ENCODE data around the gene CLDN10.
"Not testable (repeated sequence)": the region's sequence is repeated elsewhere in the genome, so short reads cannot be mapped to it uniquely, and the experiment has no call there.

CLDN10 gene

DNA sequence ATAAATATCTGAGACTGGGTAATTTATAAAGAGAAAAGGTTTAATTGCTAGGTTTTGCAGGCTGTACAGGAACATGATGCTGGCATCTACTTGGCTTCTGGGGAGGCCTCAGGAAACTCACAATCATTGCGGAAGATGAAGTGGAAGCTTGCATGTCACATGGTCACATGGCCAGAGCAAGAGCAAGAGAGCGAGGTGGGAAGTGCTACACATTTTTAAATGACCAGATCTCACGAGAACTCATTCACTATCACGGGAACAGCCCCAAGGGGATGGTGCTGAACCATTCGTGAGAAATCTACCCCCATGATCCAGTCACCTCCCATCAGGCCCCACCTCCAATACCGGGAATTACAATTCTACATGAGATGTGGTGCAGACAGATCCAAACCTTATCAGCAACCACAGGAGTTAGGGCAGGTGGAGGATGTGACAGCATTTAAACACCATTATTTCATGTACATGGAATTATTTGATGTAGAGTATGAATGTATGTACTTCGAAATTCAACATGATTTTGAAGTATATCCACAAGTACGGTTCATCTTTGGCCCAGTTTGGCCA lies 10.5 kb upstream of the CLDN10 start:
- no peak for DNase-seq (ENCODE audit: low read depth)

DNA sequence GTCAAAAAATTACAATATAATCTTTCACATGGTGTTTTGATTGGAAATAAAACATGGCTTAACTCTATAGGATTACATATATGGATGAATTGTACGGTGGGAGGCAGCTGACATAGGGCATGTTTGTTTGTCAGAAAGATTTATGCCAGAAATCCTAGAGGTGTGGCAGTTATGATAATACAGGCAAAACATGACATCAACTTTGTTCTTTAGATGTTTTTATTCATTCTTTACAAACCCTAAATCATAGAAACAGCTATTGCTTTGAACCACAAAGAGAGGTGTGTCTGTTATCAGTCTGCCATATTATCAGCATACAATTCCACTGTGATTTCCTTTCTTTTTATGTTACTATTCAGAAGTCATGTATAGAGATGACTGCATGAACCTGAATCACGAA lies 8.2 kb upstream of the CLDN10 start:
- no peak for DNase-seq (ENCODE audit: low read depth)

DNA sequence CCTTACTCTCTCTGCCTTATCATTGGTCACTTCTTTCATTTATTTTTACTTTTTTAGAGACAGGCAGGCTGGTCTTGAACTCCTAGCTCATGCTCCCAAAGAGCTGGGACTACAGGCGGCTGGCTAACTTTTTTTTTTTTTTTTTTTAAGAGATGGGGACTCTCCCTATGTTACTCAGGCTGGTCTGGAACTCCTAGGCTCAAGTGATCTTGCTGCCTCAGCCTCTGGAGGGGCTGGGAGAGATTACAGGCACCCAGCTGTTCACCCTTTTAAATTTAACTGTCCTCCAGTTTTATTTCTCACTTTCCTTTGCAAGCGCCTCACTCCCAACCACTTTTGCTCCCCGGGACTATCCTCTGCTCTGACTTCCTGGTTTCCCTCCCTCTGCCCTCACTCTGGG lies 5.6 kb upstream of the CLDN10 start:
- DNase-seq (ENCODE audit: low read depth) = no peak

DNA sequence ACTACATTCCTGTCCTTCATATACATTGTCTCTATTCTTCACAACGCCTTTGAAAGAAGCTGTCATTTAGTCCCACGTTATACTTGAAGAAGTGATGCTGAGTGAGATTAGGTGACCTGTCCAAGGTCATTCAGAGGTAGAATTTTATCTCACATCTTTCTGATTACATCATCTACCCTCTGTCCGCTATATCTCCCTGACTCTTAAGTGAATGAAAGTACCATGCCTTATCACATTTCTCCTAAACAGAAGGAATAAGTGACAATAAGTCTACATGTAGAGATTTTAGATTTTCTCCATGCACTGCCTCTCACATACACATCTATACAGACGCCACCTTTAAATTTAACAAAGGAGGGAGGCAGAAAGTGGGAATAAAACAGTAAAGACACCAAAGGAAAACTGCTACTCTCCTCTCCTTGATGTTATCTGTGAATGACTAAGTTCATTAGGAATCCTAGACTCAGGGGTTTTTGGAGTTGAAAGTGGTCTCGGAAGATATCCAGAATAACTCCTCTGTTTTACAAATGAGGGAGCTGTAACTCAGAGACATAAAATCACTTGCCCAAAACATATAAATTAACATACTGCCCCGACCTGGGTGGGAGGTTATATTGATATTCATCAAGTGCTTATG lies 4.9 kb upstream of the CLDN10 start:
- DNase-seq (ENCODE audit: low read depth) = no peak

DNA sequence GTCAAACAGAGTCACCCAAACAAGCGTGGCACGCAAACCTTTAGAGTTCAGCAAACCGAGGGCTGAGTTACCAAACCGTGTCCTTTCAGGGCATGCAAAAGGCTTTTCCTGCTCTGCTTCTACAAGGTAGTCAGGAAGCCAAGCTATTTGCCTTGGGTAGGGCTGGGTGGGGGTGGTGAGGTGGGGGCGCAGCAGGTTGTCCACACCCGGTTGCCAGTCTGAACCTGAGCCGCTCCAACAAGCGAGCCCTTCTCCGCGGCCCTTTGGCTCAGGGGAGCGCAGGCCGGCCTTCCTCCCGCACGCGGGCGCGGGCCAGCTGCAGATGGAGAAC lies 347 bp upstream of the CLDN10 start:
- no peak for DNase-seq (ENCODE audit: low read depth)

DNA sequence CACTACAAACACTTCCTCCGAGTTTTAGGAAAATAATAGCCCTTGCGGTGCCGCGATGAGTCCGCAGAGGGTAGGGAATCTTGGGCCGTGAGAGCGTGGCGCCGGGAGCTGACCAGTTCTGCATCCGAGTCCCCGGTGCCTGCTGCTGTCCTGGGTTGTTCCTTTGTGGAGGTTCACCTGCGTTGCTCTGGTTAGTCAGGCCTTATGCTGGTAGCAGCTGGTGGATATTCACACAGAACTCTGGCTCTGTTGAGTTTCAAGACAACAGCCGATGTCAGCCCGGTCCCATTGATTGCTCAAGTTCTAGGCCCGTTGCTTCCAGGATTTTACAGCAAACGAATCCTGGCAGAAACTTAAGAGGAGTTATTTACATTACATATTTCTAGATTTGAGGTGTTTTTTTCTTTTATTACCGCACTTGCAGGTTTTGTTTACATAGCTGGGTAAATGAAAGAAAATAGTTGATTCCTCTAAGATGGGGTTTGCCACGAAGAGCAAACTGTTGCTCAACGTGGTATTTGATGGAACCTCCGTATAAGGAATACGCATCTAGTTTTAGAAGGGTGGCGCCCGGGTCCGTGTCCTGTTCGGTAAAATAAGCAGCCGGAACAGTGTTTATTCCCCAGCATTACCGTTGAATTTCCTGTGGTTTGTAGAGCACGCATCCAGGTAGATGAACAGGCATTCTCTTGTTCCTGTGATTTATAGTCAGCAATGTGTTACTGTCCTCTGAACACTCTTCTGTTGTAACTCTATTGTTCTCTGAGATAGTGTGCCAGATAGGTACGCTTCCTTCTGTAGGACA lies 1.3 kb downstream of the CLDN10 start:
- no peak for DNase-seq (ENCODE audit: low read depth)

DNA sequence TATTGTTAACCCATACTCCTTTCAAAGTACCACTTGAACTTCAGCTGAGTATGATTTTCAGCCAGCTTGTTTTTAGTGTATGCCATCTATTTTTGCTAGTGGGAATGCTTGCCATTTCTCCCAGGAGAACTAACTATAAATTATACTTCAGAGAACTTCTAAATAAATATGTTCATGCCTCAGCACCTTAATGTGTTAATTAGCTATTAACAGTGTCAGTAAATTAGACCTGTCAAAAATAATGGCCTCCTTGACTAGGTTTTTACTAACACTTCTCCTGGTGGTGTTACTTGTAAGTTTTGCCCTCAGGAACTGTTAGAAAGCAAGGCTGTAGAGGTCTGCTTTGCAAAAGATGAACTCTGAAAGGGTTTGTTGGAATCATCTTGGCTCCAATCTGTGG lies 4.5 kb downstream of the CLDN10 start:
- DNase-seq (ENCODE audit: low read depth) = no peak

DNA sequence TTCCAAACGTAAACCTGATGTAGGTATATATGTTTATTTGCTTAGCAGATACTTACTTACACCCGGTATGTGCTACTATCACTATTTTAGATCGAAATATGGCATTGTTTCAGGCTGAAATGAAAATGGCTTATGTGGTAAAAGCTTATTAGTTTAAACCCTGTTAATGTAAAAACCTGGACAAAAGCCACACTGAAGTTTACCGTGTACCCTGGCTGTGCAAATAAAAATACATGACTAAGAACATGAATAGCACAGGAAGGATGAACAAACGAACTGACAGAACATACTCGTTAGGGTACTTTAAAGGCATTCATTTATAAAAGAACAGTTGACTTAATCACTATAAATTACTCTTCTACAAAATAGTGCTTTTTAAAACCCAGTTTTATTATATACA lies 6.6 kb downstream of the CLDN10 start:
- DNase-seq (ENCODE audit: low read depth) = no peak

DNA sequence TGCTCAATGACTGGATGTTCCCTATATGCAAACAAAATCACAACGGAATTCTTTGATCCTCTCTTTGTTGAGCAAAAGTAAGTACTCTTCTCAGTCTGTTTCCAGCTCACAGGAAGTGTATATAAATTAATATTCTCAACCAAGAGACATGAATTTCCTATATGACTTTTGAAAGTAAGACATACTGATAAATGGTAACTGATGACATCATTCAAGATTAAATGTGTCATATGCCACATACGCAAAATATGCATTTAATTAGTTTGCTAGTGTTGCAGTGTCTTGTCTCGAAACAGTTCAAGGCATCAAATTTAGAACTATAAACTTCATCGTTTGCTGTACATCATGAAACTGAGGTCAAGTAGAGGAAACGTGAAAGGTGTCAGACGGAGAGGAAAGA lies 7.9 kb downstream of the CLDN10 start:
- no peak for DNase-seq (ENCODE audit: low read depth)

DNA sequence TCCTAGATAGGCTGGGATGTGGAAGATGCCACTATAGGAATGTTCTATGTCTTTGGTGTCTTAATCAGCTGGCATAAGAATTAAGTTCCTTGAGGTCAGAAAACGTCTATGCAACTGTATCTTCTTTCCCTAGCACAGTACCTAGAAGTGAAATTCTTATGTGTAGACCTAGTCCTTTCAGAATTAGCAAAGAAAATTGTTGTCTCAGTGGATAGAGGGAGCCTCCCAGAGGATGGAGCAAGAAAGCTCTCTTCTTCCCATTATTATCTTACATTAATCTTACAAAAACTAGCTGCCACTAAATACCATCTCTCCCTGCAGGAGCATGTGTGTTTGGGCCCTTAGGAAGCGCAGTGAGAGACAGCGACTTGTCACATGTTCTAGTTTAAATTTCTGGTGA lies 11.6 kb downstream of the CLDN10 start:
- no peak for DNase-seq (ENCODE audit: low read depth)

DNA sequence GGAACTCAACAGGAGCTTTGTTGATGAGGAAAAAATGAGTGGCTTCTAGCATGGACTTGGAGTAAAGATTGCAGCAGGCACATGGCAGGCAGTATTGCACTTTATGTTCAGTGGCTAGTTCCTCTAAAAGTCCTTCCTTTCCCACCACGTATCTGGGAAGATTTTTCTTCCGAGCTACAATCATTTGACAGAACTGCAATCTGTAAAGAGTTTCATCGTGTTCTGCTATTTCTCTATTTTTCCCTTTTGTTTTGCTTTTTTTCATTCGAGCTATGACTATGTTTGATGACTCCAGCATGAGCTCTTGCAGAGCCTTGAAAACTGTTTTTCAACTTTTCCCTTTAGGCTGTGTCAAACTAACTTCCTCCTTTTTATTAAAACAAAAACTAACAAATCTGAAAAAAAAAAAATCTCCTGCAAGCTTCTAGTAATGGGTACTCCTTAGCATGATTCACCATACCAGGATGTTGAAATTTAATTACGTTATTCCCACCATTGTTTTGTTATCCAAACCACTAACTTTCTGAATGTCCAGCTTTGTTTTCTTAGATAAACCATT lies 12.3 kb downstream of the CLDN10 start:
- DNase-seq (ENCODE audit: low read depth) = peak; percentile 16

DNA sequence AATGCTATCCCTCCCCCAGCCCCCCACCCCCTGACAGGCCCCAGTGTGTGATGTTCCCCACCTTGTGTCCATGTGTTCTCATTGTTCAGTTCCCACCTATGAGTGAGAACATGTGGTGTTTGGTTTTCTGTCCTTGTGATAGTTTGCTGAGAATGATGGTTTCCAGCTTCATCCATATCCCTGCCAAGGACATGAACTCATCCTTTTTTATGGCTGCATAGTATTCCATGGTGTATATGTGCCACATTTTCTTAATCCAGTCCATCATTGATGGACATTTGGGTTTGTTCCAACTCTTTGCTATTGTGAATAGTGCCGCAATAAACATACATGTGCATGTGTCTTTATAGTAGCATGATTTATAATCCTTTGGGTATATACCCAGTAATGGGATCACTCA lies 13.2 kb downstream of the CLDN10 start:
- not testable (repeated sequence) for DNase-seq (ENCODE audit: low read depth)

DNA sequence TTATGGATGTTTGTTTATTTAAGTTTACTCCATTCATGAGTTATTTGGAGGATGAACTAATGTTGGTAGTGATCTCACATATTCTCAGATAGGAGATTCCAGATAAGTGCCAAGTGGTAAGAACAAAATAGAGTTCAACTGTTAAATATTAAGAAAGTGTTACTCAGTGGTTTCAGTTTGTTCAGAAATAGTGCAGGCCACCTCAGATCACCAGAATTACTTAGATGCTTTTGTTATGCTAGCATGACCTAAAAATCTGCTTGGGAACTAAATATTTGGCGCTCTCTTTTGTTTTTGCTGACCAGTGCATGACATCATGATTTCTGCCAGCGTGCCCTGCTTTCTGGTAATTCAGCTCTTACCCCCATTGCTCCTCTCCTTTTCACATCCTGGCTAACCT lies 15.6 kb downstream of the CLDN10 start:
- no peak for DNase-seq (ENCODE audit: low read depth)

DNA sequence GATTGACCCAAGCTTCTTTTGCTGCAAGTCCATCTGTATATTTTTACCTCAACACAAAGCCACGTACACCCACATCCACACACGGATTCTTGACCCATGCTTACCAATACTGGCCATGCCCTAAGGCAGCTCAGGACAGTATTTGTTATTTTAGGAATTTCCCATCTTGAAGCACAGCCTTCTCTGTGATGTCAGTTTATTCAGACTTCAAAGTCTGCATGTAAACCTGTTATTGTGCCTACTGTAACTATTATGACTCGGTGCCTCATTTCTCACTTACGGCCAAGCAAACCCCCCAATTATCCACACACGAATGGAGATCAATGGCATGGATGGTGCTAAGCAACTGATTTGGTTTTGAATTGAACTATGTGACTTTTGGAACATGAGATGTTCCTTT lies 17.5 kb downstream of the CLDN10 start:
- DNase-seq (ENCODE audit: low read depth) = no peak

DNA sequence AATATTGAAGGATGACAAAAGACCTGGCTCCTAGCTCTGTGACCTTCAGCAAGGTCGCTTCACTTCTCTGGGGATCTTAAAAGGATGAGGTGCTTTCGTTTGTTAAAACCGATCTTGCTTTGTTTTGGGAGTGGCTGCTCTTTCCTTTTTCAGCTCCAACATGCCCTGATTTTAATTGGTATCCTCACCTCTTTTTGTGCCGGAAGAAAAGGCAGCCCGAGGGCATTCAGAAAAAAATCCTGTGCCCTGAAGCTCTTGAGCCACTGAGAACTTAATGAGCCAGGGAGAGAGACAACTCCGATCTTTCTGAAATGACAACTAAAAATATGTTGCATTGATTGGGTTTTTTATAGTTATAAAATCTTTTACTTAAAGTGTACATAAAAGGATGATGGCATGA lies 19.4 kb downstream of the CLDN10 start:
- no peak for DNase-seq (ENCODE audit: low read depth)

DNA sequence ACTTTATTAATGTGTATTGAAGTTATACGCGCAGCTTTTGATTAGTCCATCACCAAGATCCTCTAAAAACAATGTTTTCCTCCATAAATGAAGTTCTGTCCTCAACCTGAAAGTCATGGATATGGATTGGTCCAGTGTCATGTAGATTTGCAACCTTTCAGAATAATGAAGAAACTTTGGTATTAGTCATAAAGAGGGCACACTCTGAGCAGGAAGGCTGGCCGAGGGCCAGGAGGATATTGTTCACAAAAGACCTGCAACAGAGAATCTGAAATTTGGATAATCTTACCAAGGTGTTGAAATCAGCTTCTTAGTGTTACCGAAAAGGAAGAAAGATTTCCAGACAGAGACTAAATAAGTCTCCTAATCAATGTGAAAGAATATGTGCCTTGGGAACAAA lies 20.7 kb downstream of the CLDN10 start:
- no peak for DNase-seq (ENCODE audit: low read depth)

DNA sequence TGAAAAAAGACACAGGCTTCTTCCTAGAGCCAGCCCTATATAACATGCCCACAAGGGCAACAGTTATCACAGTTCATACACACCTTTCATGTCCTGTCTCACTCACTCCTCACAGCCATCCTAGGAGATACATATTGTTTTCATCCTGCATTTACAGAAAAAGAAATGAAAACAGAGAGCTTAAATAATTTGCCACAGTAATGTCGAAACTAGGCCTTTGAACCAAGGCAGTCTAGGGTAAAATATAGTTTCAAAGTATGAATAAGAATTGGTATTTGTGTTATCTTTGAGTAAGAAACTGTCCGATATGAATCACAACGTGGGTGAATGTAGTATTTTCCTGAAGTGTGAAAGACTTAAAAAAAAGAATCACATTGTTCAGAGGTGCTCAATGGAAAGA lies 26.8 kb downstream of the CLDN10 start:
- DNase-seq (ENCODE audit: low read depth) = no peak

DNA sequence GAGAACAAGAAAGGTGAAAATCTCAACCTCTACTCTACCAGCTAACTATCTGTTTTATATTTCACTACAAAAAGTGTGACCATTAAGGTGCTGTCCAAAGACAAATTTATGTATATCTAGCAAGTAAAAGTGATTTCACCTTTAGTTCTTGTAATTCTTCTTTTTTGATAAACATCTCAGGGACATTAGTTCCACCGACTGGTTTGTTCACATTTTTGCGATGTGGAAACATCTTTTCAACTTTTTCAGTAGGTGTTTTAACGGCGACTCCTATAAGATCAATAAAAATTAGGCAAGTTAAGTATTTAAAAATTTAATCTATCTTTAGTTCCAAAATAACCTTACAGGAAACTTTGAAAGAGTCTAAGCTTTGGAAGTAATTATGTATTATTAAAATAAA lies 33.3 kb downstream of the CLDN10 start:
- DNase-seq (ENCODE audit: low read depth) = no peak

DNA sequence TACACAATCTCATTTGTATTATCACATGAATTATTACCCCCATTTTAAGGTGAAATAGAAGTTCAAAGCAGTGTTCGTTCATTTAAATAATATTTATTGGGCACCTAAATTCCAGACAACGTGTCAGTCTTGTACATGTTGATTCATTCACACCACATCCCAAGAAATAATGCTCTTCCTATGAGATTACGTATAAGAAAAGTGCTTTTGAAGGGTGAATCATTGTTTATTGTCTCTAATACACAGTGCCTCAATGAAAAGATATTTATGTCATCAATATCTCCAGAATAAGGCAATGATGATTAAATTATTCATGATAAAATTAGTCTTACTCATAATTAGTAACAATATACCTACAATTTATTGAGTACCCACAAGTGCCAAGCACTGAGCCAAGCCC lies 35.6 kb downstream of the CLDN10 start:
- no peak for DNase-seq (ENCODE audit: low read depth)

DNA sequence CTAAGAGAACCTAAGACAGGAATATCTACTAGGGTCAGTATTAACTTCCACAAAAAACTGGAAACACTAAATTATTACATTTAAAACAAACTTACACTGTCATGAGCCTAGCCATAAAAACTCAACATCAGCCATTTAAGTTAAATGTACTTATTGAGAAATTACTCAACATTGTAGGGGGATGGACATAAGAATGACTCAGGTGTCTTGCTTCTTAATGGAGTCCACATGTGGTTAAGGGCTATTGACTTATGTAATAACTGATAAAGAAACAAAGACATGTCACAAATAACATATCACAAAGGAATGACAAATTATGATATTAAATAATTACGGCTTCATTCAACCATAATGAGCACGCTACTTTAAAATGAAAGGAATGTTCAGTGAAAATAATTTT lies 36.2 kb downstream of the CLDN10 start:
- no peak for DNase-seq (ENCODE audit: low read depth)

DNA sequence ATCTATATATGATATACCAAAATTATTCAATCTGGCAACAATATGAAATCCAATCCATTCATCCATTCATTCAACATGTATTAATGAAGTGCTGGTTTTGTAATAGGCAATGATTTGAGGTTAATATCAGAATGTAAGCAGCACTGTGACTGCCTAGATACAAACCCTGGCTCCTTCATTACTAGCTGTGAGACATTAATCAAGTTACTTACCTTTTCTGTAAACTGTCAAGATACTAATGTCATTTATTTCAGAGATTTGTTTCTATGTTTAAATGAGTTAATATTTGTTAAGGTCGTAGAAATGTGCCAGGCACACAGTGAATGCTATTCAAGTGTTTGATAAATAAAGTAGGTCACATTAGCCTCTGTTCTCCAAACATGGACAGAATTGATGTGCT lies 40.9 kb downstream of the CLDN10 start:
- DNase-seq (ENCODE audit: low read depth) = no peak

DNA sequence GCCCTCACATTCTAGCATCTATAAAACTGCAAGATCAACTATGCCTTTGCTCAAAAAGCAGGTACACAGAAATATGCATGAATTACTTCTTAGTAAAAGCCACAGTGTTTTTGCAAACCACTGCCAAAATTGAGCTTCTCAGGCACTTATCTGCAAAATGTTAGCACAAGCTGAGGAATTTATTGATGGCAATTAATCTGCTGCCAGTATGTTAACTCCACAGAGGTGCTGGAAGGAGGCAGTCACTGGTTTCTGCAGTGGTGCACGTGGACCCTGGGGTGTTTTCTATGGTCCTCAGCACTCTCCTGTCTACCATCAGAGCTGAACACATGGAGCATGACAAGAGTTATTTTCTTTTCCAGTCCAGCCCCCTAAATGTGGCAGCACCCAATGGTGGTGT lies 44.2 kb downstream of the CLDN10 start:
- DNase-seq (ENCODE audit: low read depth) = no peak

DNA sequence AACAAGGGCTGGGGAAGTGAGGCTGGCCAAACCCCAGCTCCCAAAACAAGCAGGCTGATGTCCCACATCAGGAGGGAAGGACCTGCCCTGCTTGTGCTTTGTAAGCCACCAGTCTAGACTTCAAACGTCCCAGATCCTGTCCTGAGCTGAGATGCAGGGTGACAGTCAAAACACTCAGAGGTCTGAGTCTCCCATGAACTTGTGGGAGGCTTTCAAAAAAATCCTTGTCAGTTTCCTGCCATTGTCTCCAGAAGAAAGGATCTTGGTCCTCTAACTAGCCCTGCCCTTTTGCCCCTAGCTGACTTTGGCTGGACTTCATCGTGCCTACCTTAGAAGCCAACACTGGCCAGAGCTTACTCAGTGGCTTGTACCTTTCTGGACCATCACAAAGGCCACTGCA lies 48.7 kb downstream of the CLDN10 start:
- DNase-seq (ENCODE audit: low read depth) = no peak

DNA sequence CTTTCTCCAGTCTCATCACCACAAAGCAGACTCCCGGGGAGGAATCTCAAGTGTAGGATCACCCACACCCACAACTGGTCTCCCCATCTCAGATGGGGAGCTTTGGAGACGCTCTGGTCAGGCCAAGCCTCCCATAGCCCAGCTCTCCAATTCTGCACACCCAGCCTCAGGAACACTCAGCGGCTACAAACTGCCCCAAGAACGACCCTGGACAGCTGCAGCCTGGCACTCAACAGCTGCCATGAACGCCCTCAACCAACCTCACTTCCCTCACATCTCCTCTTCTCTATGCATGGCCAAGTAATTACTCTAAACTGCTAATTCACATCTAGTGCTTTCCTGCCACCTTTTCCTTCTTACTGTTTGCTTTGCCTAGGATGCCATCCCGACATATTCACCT lies 49.4 kb downstream of the CLDN10 start:
- no peak for DNase-seq (ENCODE audit: low read depth)

All from GM04503 (cell line).